ENCODE results near the gene PTH1R.

The PTH1R gene

DNA sequence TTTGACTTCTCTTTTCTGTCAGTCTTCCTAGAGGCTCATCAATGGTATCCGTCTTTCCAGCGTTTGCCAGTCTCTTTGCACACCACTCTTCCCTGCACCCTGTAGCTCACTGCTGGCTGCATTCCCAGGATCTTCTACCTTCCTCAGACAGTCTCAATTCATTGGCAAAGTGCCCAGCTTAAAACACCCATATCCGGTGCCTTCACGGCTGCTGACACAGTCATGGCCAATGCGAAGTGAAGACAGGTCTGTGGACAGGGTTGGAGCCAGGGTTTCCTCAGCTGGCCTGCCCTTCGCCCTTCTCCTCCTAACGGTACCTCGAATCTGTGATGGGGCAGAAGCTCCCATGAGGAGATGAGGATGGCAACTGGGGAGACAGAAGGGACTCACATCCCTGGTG is 36.1 kb downstream of the PTH1R start:
- DNase-seq (ENCODE audit: low read depth in 2 of 2), result no peak

DNA sequence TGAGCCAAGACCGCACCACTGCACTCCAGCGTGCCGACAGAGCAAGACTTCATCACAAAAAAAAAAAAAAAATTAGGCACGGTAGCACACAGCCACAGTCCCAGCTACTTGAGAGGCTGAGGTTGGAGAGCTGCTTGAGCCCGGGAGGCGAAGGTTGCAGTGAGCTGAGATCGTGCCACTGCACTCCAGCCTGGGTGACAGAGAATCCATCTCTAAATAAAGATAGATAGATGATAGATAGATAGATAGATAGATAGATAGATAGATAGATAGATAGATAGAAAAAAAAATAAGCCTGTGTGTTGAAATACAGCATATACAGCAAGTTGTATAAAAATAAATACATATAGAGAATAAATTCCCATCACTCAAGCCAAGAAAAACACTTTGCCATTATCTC is 37.3 kb downstream of the PTH1R start:
- no peak for DNase-seq (ENCODE audit: low read depth in 2 of 2)

DNA sequence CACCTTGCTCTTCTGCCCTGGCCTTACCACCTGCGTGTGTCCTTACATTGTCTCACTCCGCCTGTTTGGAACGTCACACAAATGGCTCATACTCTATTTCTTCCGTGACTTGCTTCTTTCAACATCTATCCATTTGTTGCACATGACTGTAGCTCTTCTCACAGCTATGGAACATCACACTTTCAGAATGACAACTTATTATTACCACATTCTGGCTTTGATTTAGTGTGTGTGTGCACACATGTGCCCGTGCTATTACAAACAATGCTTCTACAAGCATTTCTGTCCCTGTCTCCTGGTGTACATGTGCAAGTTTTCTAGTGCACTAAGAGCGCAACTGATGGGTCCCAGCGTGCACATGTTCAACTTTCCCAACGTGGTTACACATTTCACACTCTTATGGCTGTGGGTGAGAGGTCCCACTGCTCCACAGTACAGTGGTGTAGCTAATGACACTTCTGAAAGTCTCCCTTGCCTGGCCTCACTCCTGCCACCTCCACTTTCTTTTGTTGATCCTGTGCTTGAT is 37.8 kb downstream of the PTH1R start:
- DNase-seq (ENCODE audit: low read depth in 2 of 2), result no peak

- DNase-seq (ENCODE audit: low read depth in 2 of 2), result no peak
Measured at GRCh38 chr3:46916278-46916677, 38.8 kb downstream of the PTH1R start.

DNA sequence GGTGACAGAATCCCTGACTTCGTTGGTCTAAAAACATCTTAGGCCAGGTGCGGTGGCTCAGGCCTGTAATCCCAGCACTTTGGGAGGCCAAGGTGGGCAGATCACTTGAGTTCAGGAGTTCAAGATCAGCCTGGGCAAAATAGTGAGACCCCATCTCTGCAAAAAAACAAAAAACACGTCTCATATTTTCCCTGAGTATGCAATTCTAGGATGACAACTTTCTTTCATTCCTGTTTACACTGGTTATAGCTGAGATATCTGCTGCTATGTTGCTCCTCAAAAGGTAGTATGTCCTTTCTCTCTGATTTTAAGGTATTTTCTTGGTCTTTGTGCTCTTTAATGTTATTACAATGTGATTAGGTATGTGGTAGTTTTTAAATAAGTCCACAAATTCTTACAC is 39.3 kb downstream of the PTH1R start:
- DNase-seq (ENCODE audit: low read depth in 2 of 2), result no peak

GRCh38 chr3:46917257-46917656 is 39.7 kb downstream of the PTH1R start:
- no peak for DNase-seq (ENCODE audit: low read depth in 2 of 2)

GRCh38 chr3:46918202-46918601 is 40.7 kb downstream of the PTH1R start:
- no peak for DNase-seq (ENCODE audit: low read depth in 2 of 2)

DNA sequence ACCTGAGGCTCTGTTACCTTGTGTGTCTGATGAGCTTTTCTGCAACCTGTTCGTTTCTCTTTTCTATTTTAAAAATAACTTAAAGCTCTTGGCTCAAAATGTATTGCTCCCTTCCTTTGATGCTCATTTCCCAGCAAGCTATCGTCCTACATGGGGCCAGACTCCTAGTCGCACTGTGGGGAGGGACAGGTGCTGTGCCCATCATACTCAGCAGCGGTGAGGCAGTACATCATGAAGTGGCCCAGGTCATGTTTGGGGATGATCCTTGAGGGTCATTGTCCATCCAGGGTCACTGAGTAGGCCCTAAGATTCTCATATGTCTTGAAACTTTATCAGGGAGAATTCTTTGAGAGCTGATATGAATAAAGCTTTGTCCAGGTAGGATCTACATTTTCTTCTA is 41.1 kb downstream of the PTH1R start:
- DNase-seq (ENCODE audit: low read depth in 2 of 2), result no peak

- no peak for DNase-seq (ENCODE audit: low read depth in 2 of 2)
Measured at GRCh38 chr3:46921041-46921440, 43.5 kb downstream of the PTH1R start.

GRCh38 chr3:46921871-46922271 is 44.4 kb downstream of the PTH1R start:
- no peak for DNase-seq (ENCODE audit: low read depth in 2 of 2)

- DNase-seq (ENCODE audit: low read depth in 2 of 2), result no peak
Measured at GRCh38 chr3:46922426-46922825, 44.9 kb downstream of the PTH1R start.

DNA sequence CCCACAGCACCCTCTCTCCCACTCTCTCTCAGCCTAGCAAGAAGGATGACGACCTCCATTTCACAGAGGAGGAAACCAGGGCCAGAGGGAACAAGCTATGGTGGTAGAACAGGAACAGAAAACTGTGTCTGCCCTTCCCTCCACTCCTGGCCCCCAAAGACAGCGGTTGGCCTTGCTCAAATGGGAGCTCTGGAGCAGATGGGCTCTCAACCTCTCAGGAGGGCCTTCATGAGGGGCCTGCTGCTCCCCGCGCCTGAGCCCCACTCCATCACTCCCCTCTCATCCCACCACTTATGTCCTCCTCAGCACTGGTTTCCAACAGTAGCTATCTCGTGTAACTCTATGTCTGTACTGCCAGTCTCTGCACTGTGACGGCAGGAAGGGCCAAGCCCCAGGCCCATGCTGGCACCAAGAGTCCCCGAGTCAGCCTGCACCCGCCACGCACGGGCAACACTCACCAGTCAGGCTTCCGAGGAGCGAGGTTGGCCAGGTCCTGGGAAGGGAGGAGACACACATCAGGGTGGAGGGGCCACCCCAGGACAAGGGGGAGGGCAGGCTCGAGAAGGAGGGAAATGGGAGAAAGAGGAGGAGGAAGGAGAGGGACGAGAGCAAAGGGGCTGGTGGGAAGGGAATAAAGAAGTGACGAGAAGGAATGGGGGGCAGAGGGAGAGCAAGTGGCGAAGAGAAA is 45.5 kb downstream of the PTH1R start:
- no peak for DNase-seq (ENCODE audit: low read depth in 2 of 2)

GRCh38 chr3:46923559-46924350 is 46.2 kb downstream of the PTH1R start:
- DNase-seq (ENCODE audit: low read depth in 2 of 2), result peak; percentile 18 to 24

GRCh38 chr3:46924921-46925584 is 47.5 kb downstream of the PTH1R start:
- DNase-seq (ENCODE audit: low read depth in 2 of 2), result no peak

- DNase-seq (ENCODE audit: low read depth in 2 of 2), result no peak
Measured at GRCh38 chr3:46925585-46925934, 48.0 kb downstream of the PTH1R start.

GRCh38 chr3:46926039-46926438 is 48.5 kb downstream of the PTH1R start:
- DNase-seq (ENCODE audit: low read depth in 2 of 2), result no peak

- no peak for DNase-seq (ENCODE audit: low read depth in 2 of 2)
Measured at GRCh38 chr3:46926447-46926846, 48.9 kb downstream of the PTH1R start.

GRCh38 chr3:46926871-46927717 is 49.6 kb downstream of the PTH1R start:
- no peak for DNase-seq (ENCODE audit: low read depth in 2 of 2)

GRCh38 chr3:46927718-46928073 is 50.2 kb downstream of the PTH1R start:
- DNase-seq (ENCODE audit: low read depth in 2 of 2), result no peak

- DNase-seq (ENCODE audit: low read depth in 2 of 2), result no peak
Measured at GRCh38 chr3:46928282-46928681, 50.8 kb downstream of the PTH1R start.

DNA sequence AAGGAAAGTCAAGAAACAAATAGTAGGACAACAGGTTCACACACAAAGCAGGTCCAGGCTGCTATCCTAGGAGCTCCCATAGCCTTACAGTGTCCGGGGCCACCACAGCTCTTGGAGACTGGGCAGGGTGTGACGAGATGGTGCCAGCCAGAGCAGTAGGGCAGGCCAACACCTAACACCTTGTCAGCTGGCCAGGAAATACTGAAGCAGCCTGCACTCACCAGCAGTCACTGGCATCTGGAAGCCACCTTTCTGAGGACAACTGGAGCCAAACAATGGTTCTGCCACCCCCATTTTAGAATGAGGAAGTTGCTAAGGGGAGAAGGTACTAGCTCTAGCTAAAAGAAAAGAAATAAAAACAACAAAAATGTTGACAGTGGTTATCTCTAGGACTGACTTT is 51.8 kb downstream of the PTH1R start:
- DNase-seq (ENCODE audit: low read depth in 2 of 2), result no peak

Measured in activated CD4-positive, alpha-beta T cell treated with anti-CD3 and anti-CD28 coated beads for 24 hours (primary cell).